ENCODE results near the gene AMFR.

AMFR gene

GRCh38 chr16:56314244-56314850 lies 111.0 kb downstream of the AMFR start:
- TF ChIP-seq SUZ12 (IDR thresholded peaks at IDR 0.05; ENCODE audit: extremely low read depth, insufficient read depth, insufficient read length) (no peak), ZNF274 (IDR thresholded peaks at IDR 0.05; ENCODE audit: low read depth, low read length) (no peak), YY1 (IDR thresholded peaks at IDR 0.05; ENCODE audit: insufficient read depth, insufficient read length) (no peak)
- H3K36me3 ChIP-seq (ENCODE audit: insufficient read depth, insufficient read length, low read length), result no peaks in the 10 kb centered on the region
- no peak overlapping the region for H3K9ac ChIP-seq (ENCODE audit: insufficient read length, low read depth)
- H3K4me1 ChIP-seq (ENCODE audit: insufficient read depth, insufficient read length), result no peaks in the 10 kb centered on the region
- DNase-seq (ENCODE audit: low read depth, low spot score), result no peak
- H3K4me3 ChIP-seq (ENCODE audit: insufficient read length, low read depth), result no peak overlapping the region
- peaks cover 18% of the 10 kb centered on the region for H3K27me3 ChIP-seq (ENCODE audit: insufficient read depth, insufficient read length)
- no peaks in the 10 kb centered on the region for H3K9me3 ChIP-seq (ENCODE audit: insufficient read depth, low read length)

GRCh38 chr16:56312556-56312955 lies 112.8 kb downstream of the AMFR start:
- peaks cover 11% of the 10 kb centered on the region for H3K27me3 ChIP-seq (ENCODE audit: insufficient read depth, insufficient read length)
- no peak overlapping the region for H3K9ac ChIP-seq (ENCODE audit: insufficient read length, low read depth)
- no peak overlapping the region for H3K4me3 ChIP-seq (ENCODE audit: insufficient read length, low read depth)
- H3K36me3 ChIP-seq (ENCODE audit: insufficient read depth, insufficient read length, low read length), result no peaks in the 10 kb centered on the region
- H3K4me1 ChIP-seq (ENCODE audit: insufficient read depth, insufficient read length), result no peaks in the 10 kb centered on the region
- DNase-seq (ENCODE audit: low read depth, low spot score), result no peak
- H3K9me3 ChIP-seq (ENCODE audit: insufficient read depth, low read length), result no peaks in the 10 kb centered on the region
- TF ChIP-seq YY1 (IDR thresholded peaks at IDR 0.05; ENCODE audit: insufficient read depth, insufficient read length), result no peak
- no peak for TF ChIP-seq SUZ12 (IDR thresholded peaks at IDR 0.05; ENCODE audit: extremely low read depth, insufficient read depth, insufficient read length)
- no peak for TF ChIP-seq ZNF274 (IDR thresholded peaks at IDR 0.05; ENCODE audit: low read depth, low read length)

- TF ChIP-seq ZNF274 (IDR thresholded peaks at IDR 0.05; ENCODE audit: low read depth, low read length) (no peak), YY1 (IDR thresholded peaks at IDR 0.05; ENCODE audit: insufficient read depth, insufficient read length) (no peak), SUZ12 (IDR thresholded peaks at IDR 0.05; ENCODE audit: extremely low read depth, insufficient read depth, insufficient read length) (no peak)
- Histone ChIP-seq H3K9me3 (ENCODE audit: insufficient read depth, low read length) (no peaks in the 10 kb centered on the region), H3K4me3 (ENCODE audit: insufficient read length, low read depth) (no peak overlapping the region), H3K4me1 (ENCODE audit: insufficient read depth, insufficient read length) (peaks cover 2% of the 10 kb centered on the region), H3K36me3 (ENCODE audit: insufficient read depth, insufficient read length, low read length) (no peaks in the 10 kb centered on the region), H3K9ac (ENCODE audit: insufficient read length, low read depth) (no peak overlapping the region), H3K27me3 (ENCODE audit: insufficient read depth, insufficient read length) (peaks cover 6% of the 10 kb centered on the region)
- no peak for DNase-seq (ENCODE audit: low read depth, low spot score)
Observed at GRCh38 chr16:56312028-56312300, 113.4 kb downstream of the AMFR start.
